Ramos (cell line): ENCODE measurements around the gene LEP.
"Not testable (repeated sequence)": the region's sequence is repeated elsewhere in the genome, so short reads cannot be mapped to it uniquely, and the experiment has no call there.

Experiments
- in situ Hi-C: fragments of 300-500 bp; cut with MboI; formaldehyde crosslinking; loops from one replicate; pipeline ENCODE4 v1.14.3; 2022; ENCODE audit warnings: low sequenced_read_pairs; ENCODE audit not compliant: unreplicated experiment

The LEP gene

GRCh38 chr7:128267595-128267924, 26.5 kb downstream of the LEP start:
- in situ Hi-C loops, result no loop called here

- in situ Hi-C loops, result no loop called here
Measured at GRCh38 chr7:128268233-128268632, 27.2 kb downstream of the LEP start.

DNA sequence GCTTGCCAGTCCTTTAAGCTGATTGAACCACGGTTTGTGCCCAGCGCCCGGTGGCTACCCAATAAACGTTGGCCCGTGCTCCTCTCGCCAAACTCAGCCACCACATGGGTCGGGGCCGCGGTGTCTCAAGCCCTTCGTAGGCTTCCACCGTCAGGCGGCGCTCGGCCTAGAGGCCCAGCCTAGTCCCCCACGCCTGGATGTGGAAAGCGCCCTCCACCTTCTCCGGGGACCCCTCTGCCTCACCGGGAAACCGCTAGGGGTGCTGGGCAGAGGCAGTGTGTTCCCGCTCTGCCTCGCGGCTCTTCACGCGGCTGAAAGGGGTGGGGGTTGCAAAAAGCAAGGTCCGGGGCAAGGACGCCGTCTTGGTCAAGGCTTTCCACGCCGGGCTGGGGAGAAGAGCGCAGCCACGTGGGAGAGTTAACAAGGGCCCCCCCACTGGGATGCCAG, 29.8 kb downstream of the LEP start:
- in situ Hi-C loops, result no loop called here

GRCh38 chr7:128271471-128271941, 30.4 kb downstream of the LEP start:
- in situ Hi-C loops, result no loop called here

GRCh38 chr7:128271942-128272481, 30.9 kb downstream of the LEP start:
- in situ Hi-C loops, result no loop called here

GRCh38 chr7:128274246-128274883, 33.3 kb downstream of the LEP start:
- in situ Hi-C loops, result no loop called here

- in situ Hi-C loops, result no loop called here
Measured at GRCh38 chr7:128274884-128275603, 34.0 kb downstream of the LEP start.

GRCh38 chr7:128275681-128276080, 34.6 kb downstream of the LEP start:
- in situ Hi-C loops, result no loop called here

DNA sequence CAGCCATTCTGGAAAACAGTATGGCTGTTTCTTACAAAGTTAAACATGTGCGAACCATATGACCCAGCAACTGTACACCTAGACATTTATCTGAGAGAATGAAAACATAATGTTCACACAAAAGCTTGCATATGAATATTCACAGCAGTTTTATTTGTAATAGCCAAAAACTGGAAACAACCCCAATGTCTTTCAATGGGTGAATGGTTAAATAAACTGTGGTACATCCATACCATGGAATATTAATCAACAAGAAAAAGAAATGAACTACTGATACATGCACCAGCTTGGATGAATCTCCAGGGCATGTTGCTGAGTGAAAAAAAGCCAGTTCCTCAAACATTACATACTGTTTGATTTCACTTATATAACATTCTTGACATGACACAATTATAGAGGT, 37.3 kb downstream of the LEP start:
- in situ Hi-C loops, result no loop called here

DNA sequence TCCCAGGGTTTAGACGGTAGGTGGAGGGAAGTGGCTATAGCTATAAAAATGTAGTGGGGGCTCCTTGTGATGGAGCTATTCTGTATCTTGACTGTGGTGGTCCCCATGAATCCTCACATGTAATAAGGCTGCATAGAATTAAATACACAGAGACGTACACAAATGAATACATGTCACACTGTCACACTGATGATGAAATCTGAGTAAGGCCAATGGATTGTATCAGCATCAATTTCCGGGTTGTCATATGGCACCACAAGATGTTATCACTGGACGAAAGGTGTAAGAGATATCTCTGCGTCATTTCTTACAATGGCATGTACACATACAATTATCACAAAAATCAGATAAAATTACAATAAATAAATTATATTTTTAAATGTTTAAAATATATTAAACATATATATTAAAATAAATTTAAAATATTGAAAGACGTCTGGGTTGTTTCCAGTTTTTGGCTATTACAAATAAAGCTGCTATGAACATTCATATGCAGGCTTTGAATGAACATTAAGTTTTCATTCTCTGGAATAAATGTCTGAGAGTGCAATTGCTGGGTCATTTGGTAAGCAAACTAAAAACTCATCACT, 38.1 kb downstream of the LEP start:
- in situ Hi-C loops, result no loop called here

- in situ Hi-C loops, result not testable (repeated sequence)
Measured at GRCh38 chr7:128280451-128280850, 39.4 kb downstream of the LEP start.

- in situ Hi-C loops, result no loop called here
Measured at GRCh38 chr7:128281605-128282380, 40.7 kb downstream of the LEP start.

- in situ Hi-C loops, result no loop called here
Measured at GRCh38 chr7:128284102-128284501, 43.0 kb downstream of the LEP start.

DNA sequence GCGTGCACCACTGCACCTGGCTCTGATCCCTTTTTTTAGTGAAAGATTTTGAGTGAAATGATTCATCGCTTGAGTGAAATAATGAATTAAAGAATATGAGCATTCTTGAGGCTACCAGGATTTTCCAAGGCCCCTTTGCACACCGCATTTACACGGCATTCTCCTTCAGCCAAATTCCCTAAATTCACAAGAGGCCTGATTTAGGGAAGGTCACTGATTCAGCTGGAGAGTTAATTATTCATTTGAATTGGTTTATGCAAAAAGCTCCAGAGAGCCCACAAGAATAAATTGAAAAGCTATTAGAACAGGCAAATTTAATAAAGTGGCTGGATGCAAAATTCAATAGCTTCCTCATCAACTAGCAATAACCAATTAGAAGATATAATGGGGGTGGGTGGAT, 46.5 kb downstream of the LEP start:
- in situ Hi-C loops, result no loop called here

DNA sequence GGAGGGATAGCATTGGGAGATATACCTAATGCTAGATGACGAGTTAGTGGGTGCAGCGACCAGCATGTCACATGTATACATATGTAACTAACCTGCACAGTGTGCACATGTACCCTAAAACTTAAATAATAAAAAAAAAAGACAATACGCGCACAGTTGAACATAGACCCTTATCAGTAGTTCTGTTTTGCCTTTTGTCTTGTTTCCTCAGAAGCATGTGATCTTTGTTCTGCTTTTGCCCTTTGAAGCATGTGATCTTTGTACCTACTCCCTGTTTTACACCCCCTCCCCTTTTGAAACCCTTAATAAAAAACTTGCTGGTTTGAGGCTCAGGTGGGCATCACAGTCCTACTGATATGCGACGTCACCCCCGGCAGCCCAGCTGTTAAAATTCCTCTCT, 56.9 kb downstream of the LEP start:
- in situ Hi-C loops, result not testable (repeated sequence)

GRCh38 chr7:128299109-128299607, 58.1 kb downstream of the LEP start:
- in situ Hi-C loops, result no loop called here

DNA sequence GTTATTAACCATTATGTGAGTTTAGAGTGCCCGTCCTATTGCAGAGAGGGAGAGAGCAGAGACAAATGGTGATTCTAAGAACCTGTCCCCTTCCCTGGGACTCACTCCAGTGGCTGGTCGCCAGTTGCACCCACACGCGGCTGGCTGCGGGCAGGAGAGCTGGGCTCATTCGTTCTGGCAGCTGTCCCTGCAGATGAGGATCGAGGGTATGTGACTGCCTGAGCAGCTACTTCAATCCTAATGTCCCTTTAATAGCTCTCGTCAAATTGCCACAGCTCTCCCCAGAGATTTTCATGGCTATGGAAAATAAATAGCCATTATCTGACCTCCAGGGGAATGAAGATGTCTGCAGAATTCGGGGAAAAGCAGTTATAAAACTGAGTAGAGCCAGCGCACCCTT, 61.1 kb downstream of the LEP start:
- in situ Hi-C loops, result no loop called here

DNA sequence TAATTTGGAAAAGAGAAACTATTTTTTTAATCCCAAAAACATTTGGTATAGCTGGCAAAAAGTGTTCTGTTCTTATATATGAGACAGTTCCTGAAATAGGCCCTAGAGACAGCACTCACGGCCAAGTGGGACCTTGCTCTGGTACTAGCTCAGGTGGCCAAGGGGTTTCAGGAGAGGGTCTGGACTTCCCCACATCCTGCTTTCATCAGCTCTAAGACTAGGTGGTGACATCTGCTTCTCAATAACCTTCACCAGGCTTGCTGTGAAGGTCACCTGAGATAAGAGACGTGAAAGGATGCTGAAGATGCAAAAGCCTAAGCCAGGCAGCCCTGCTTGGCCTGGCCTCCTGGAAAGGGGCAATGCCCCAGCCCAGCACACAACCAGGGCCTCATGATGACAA, 62.1 kb downstream of the LEP start:
- in situ Hi-C loops, result no loop called here

GRCh38 chr7:128303643-128304042, 62.6 kb downstream of the LEP start:
- in situ Hi-C loops, result no loop called here

DNA sequence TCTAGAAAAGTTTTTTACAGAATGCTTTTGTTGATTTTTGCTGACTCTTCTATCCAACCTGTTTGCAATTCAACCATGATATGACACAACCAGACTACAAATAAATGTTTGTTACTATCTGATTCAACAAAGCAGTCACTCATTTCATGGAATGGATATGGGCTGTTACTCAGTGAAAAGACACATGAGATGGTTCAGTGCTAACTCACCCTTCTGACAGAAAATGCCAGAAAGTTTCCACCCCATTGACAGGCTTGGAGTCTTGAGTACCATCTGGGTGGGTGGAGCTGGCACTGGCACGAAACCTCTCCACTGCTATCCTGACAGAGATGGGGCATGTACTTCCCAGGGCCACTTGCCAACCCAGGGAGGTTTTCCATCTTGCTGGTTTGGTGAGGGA, 63.1 kb downstream of the LEP start:
- in situ Hi-C loops, result no loop called here
